ENCODE results near the gene POU2F2. TPM values are rescaled to one million over a fixed set of nuclear protein-coding genes. Genes with fewer than 3 reads are reported as not detected.

POU2F2 gene
- total RNA-seq, 1 experiment from 2014 or later = 2.4 TPM

DNA sequence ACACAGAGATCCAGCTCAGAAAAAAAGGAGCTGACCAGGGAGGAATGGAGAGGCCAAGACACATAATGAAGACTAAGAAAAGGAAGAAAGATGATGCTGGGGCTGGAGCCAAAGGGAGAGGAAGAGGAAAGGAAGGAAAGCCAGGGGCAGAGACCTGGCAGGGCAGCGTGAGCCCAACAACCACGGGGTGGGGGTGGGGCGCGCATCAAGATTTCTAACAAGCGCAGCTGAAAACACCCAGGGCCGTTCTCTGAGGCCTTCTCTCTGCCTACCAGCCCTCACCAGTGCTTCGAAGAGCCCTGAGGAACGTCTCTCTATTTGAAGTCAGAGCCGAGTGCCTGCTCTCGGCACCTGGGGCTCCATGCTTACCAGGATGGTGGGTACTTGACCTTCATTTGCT is 23.6 kb upstream of the POU2F2 start:
- BruUV-seq (replicated peaks) = no TSS peak
- no peak overlapping the region for H3K4me2 ChIP-seq (ENCODE audit: low read length)
- ChIA-PET CTCF (no interaction called here), POLR2A (ENCODE audit: unreplicated experiment) (no interaction called here)
- H3K9me2 ChIP-seq (replicated peaks; ENCODE audit: low read length) = no peaks in the 10 kb centered on the region
- ATAC-seq (no peak), DNase-seq (no peak)
- no peaks in the 10 kb centered on the region for H3K4me1 ChIP-seq (ENCODE audit: insufficient read depth, low read length)
- H2AFZ ChIP-seq (ENCODE audit: low read length) = no peak overlapping the region
- no peaks in the 10 kb centered on the region for H3K27me3 ChIP-seq (ENCODE audit: low read length)
- no peak overlapping the region for H3K27ac ChIP-seq (ENCODE audit: low read length)
- no peaks in the 10 kb centered on the region for H3K79me2 ChIP-seq (ENCODE audit: low read length)
- no peaks in the 10 kb centered on the region for H3K36me3 ChIP-seq (ENCODE audit: low read depth, low read length)
- no peak overlapping the region for H3K9ac ChIP-seq (ENCODE audit: low read length)
- no peaks in the 10 kb centered on the region for H4K20me1 ChIP-seq (ENCODE audit: low read length)
- intact Hi-C loops (cut with micrococcal nuclease) = no loop called here
- H3K9me3 ChIP-seq (ENCODE audit: low read length) = no peaks in the 10 kb centered on the region
- H3F3A ChIP-seq (ENCODE audit: low read length, unreplicated experiment) = no peaks in the 10 kb centered on the region
- no peak overlapping the region for H3K4me3 ChIP-seq (ENCODE audit: low read length)
- TF ChIP-seq, protein P1, sequence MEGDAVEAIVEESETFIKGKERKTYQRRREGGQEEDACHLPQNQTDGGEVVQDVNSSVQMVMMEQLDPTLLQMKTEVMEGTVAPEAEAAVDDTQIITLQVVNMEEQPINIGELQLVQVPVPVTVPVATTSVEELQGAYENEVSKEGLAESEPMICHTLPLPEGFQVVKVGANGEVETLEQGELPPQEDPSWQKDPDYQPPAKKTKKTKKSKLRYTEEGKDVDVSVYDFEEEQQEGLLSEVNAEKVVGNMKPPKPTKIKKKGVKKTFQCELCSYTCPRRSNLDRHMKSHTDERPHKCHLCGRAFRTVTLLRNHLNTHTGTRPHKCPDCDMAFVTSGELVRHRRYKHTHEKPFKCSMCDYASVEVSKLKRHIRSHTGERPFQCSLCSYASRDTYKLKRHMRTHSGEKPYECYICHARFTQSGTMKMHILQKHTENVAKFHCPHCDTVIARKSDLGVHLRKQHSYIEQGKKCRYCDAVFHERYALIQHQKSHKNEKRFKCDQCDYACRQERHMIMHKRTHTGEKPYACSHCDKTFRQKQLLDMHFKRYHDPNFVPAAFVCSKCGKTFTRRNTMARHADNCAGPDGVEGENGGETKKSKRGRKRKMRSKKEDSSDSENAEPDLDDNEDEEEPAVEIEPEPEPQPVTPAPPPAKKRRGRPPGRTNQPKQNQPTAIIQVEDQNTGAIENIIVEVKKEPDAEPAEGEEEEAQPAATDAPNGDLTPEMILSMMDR (conservative IDR thresholded peaks at IDR 0.05; ENCODE audit: low read depth, low read length) = no peak
- TF ChIP-seq EZH2 (IDR thresholded peaks at IDR 0.05; ENCODE audit: low read length, unreplicated experiment) = no peak
- no peak for TF ChIP-seq EZH2phosphoT487 (IDR thresholded peaks at IDR 0.05; ENCODE audit: borderline replicate concordance, low read length)

DNA sequence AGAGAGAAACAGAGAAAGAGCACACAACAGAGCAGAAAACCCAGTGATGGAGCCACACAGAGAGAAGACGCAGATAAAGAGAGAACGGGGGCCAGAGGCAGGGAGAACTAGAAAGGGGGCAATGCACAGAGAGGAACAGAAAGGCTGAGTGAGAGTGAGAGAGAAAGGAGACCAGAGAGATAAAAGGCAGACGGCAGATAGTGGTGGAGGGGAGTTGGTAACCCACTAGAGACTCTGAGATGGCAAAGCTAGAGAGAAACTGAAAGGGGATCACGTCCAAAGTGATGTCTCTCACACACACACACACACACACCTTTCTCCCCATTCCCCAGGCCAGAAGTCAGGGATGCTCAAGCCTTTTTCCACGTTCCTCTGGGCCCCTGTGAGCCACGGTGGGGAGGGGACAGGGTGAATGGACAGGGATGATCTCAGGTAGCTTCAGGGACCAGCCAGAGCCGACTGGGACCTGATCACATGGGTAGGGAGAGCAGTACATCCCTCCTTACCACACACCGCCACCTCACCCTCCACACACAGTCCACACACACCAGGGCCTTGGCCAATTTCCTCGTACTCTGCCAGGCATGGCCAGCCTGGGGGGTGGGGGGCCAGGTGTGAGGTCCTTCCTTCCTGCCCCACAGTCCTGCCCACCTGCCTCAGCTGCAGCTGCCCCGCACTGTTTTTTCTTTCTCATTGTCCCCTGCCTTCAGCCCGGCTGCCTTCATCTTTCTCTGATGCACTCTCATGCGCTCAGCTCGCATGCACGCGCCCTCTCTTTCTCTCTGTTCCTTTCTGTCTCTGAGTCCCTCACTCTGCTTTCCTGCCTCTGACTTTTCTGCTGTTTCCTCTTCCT is 22.5 kb upstream of the POU2F2 start:
- TF ChIP-seq EZH2phosphoT487 (IDR thresholded peaks at IDR 0.05; ENCODE audit: borderline replicate concordance, low read length) = no peak
- TF ChIP-seq, protein P1 (conservative IDR thresholded peaks at IDR 0.05; ENCODE audit: low read depth, low read length) = no peak
- no peak for TF ChIP-seq EZH2 (IDR thresholded peaks at IDR 0.05; ENCODE audit: low read length, unreplicated experiment)
- Histone ChIP-seq H3K4me2 (ENCODE audit: low read length) (no peak overlapping the region), H2AFZ (ENCODE audit: low read length) (no peak overlapping the region), H3K27ac (ENCODE audit: low read length) (no peak overlapping the region), H3K9me3 (ENCODE audit: low read length) (no peaks in the 10 kb centered on the region), H3F3A (ENCODE audit: low read length, unreplicated experiment) (no peaks in the 10 kb centered on the region), H3K9me2 (replicated peaks; ENCODE audit: low read length) (no peaks in the 10 kb centered on the region), H3K79me2 (ENCODE audit: low read length) (no peaks in the 10 kb centered on the region), H3K9ac (ENCODE audit: low read length) (no peak overlapping the region), H4K20me1 (ENCODE audit: low read length) (no peaks in the 10 kb centered on the region), H3K4me1 (ENCODE audit: insufficient read depth, low read length) (no peaks in the 10 kb centered on the region), H3K36me3 (ENCODE audit: low read depth, low read length) (no peaks in the 10 kb centered on the region), H3K4me3 (ENCODE audit: low read length) (no peak overlapping the region), H3K27me3 (ENCODE audit: low read length) (no peaks in the 10 kb centered on the region)
- ChIA-PET POLR2A (ENCODE audit: unreplicated experiment) (no interaction called here), CTCF (no interaction called here)
- BruUV-seq (replicated peaks) = no TSS peak
- DNase-seq (no peak), ATAC-seq (no peak)
- intact Hi-C loops (cut with micrococcal nuclease) = no loop called here

DNA sequence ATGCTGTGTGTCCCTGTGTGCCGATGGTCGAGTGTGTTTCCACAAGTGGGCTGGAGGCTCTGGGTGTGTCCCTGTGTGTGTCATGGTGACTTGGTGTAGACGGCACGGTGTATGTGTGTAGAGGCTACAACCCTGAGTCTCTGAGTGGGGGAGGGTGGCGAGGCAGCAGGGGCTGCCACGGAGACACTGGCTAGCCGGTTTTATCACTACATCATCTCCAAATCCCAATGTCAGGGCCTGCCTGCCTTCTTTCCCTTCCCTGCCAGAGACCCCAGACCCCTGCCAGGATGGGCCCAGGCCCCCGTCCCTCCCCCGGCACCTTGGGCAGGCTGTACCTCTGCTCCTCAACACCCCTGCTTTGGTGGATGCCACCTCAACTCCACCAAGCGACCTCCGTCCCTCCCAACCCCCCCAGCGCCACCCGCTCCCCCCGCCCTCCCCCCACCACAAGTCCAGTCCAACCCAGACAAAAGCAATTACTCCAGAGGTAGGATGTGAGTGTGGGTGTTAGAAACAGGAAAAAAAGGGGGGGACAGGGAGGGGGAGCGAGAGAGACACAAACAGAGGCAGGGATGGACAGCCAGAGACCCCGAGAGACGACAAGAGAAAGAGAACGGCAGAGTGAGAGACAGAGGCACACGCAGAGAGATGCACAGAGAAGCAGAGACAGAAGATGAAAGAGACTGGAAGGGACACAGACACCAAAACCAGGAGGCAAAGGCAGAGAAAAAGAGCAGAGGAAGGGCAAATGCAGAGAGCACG is 21.6 kb upstream of the POU2F2 start:
- Histone ChIP-seq H3K9me2 (replicated peaks; ENCODE audit: low read length) (no peaks in the 10 kb centered on the region), H3K79me2 (ENCODE audit: low read length) (no peaks in the 10 kb centered on the region), H3K4me1 (ENCODE audit: insufficient read depth, low read length) (no peaks in the 10 kb centered on the region), H3F3A (ENCODE audit: low read length, unreplicated experiment) (no peaks in the 10 kb centered on the region), H3K27ac (ENCODE audit: low read length) (no peak overlapping the region), H4K20me1 (ENCODE audit: low read length) (no peaks in the 10 kb centered on the region), H3K36me3 (ENCODE audit: low read depth, low read length) (no peaks in the 10 kb centered on the region), H3K9me3 (ENCODE audit: low read length) (no peaks in the 10 kb centered on the region), H3K27me3 (ENCODE audit: low read length) (no peaks in the 10 kb centered on the region), H3K4me2 (ENCODE audit: low read length) (no peak overlapping the region), H3K4me3 (ENCODE audit: low read length) (no peak overlapping the region), H2AFZ (ENCODE audit: low read length) (no peak overlapping the region), H3K9ac (ENCODE audit: low read length) (no peak overlapping the region)
- DNase-seq (no peak), ATAC-seq (no peak)
- no peak for TF ChIP-seq EZH2 (IDR thresholded peaks at IDR 0.05; ENCODE audit: low read length, unreplicated experiment)
- no peak for TF ChIP-seq EZH2phosphoT487 (IDR thresholded peaks at IDR 0.05; ENCODE audit: borderline replicate concordance, low read length)
- TF ChIP-seq, protein P1 (conservative IDR thresholded peaks at IDR 0.05; ENCODE audit: low read depth, low read length) = no peak
- CTCF ChIA-PET = no interaction called here
- intact Hi-C loops (cut with micrococcal nuclease) = no loop called here
- POLR2A ChIA-PET (ENCODE audit: unreplicated experiment) = no interaction called here
- no TSS peak for BruUV-seq (replicated peaks)
